SK-N-SH (cell line): ENCODE data around the gene LDB3. TPM values are rescaled to one million over a fixed set of nuclear protein-coding genes. Genes with fewer than 3 reads are reported as not detected.

ENCODE experiments used
- CTCF ChIA-PET: fragments of 300-600, 350-600 bp; formaldehyde crosslinking; extraction: SDS; loops from one replicate; lab custom pipeline; 2021; lab: Yijun Ruan, JAX
- POLR2A ChIA-PET: fragments of 350-600 bp; sonication (Branson Sonifier 250); formaldehyde crosslinking; extraction: SDS; loops from one replicate; lab custom pipeline; 2020; ENCODE audit warnings: antibody characterized with exemption, inconsistent platforms; lab: Yijun Ruan, JAX
- DNase-seq: peaks from one replicate; pipeline ENCODE4 v3.0.0; 2012
- H2AFZ ChIP-seq: fragments of 200-600 bp; sonication (generic); 2 replicates; pipeline ENCODE4 v1.8.1; 2016; ENCODE audit warnings: antibody characterized with exemption, mild to moderate bottlenecking, low read depth
- H3F3A ChIP-seq: fragments of 200-600 bp; sonication (generic); replicated peaks from 2 replicates; pipeline ENCODE3; 2016; ENCODE audit warnings: antibody characterized with exemption, mild to moderate bottlenecking; ENCODE audit not compliant: insufficient read depth
- H3K27ac ChIP-seq, 2 experiments: fragments of 200-500 bp in 1 of 2; fragments of 200-600 bp in 1 of 2; sonication (Bioruptor generic) in 1 of 2; sonication (generic), shearing (Covaris generic) in 1 of 2; 2 replicates each; pipeline versions ENCODE4 v1.5.1 to v1.6.1; 2014 to 2016; ENCODE audit warnings: low read depth in 2 of 2, inconsistent platforms in 1 of 2, low read length in 1 of 2, mild to moderate bottlenecking in 1 of 2, mixed read lengths in 1 of 2
- H3K27me3 ChIP-seq: fragments of 200-600 bp; sonication (generic), shearing (Covaris generic); 2 replicates; pipeline ENCODE4 v1.6.1; 2016; ENCODE audit warnings: mixed run types; ENCODE audit not compliant: insufficient read depth
- H3K36me3 ChIP-seq, 2 experiments: fragments of 200-500 bp in 1 of 2; fragments of 200-600 bp in 1 of 2; sonication (Bioruptor generic) in 1 of 2; sonication (generic) in 1 of 2; replicated peaks in 1 of 2; 2 replicates each; pipeline versions ENCODE3 to v1.5.1; 2014 to 2016; ENCODE audit warnings: low read length in 1 of 2, mild to moderate bottlenecking in 1 of 2; ENCODE audit not compliant: insufficient read depth in 2 of 2, control insufficient read depth in 1 of 2
- H3K4me1 ChIP-seq, 2 experiments: fragments of 200-500 bp in 1 of 2; fragments of 200-600 bp in 1 of 2; sonication (Bioruptor generic) in 1 of 2; sonication (generic), shearing (Covaris generic) in 1 of 2; 2 replicates each; pipeline versions ENCODE4 v1.5.1 to v1.6.1; 2014 to 2016; ENCODE audit warnings: low read depth in 1 of 2, low read length in 1 of 2, mixed run types in 1 of 2; ENCODE audit not compliant: insufficient read depth in 2 of 2, control insufficient read depth in 1 of 2
- H3K4me2 ChIP-seq: fragments of 200-600 bp; sonication (generic), shearing (Covaris generic); 2 replicates; pipeline ENCODE4 v1.6.1; 2017; ENCODE audit warnings: mixed run types
- H3K4me3 ChIP-seq, 2 experiments: fragments of 200-500 bp in 1 of 2; fragments of 200-600 bp in 1 of 2; sonication (Bioruptor generic) in 1 of 2; sonication (generic), shearing (Covaris generic) in 1 of 2; 2 replicates each; pipeline versions ENCODE4 v1.5.1 to v1.8.1; 2014 to 2016; ENCODE audit warnings: low read depth in 2 of 2, inconsistent platforms in 1 of 2, low read length in 1 of 2, mild to moderate bottlenecking in 1 of 2, mixed read lengths in 1 of 2, moderate library complexity in 1 of 2
- H3K79me2 ChIP-seq: fragments of 200-600 bp; sonication (generic); 2 replicates; pipeline ENCODE4 v1.8.1; 2017; ENCODE audit warnings: mild to moderate bottlenecking; ENCODE audit not compliant: insufficient read depth
- H3K9ac ChIP-seq: fragments of 200-600 bp; sonication (generic); 2 replicates; pipeline ENCODE4 v1.6.1; 2017; ENCODE audit warnings: mixed run types
- H3K9me2 ChIP-seq: fragments of 200-600 bp; sonication (generic); 2 replicates; pipeline ENCODE4 v1.6.1; 2017; ENCODE audit warnings: mixed run types
- H3K9me3 ChIP-seq: fragments of 200-600 bp; sonication (generic); 2 replicates; pipeline ENCODE4 v1.6.1; 2017; ENCODE audit warnings: mixed run types, mild to moderate bottlenecking, moderate library complexity
- H4K20me1 ChIP-seq: fragments of 200-600 bp; sonication (generic); 2 replicates; pipeline ENCODE4 v1.6.1; 2017; ENCODE audit warnings: mild to moderate bottlenecking, mixed run types; ENCODE audit not compliant: insufficient read depth
- EZH2phosphoT487 ChIP-seq: fragments of 200-600 bp; sonication (generic); IDR thresholded peaks from 2 replicates; pipeline ENCODE4 v1.6.1; 2017; ENCODE audit warnings: low read depth, mixed run types, mild to moderate bottlenecking, antibody characterized with exemption, moderate library complexity, borderline replicate concordance
- FOSL2 ChIP-seq: IDR thresholded peaks from 2 replicates; pipeline ENCODE4 v1.4.0; 2012; ENCODE audit warnings: low read depth, mild to moderate bottlenecking, moderate library complexity, borderline replicate concordance
- GABPA ChIP-seq: IDR thresholded peaks from 2 replicates; pipeline ENCODE4 v1.4.0; 2012; ENCODE audit warnings: low read depth, mild to moderate bottlenecking
- GATA2 ChIP-seq: sonication (generic); formaldehyde crosslinking; IDR thresholded peaks from 2 replicates; pipeline ENCODE4 v1.5.0; 2020; ENCODE audit warnings: mild to moderate bottlenecking, missing genetic modification reagents
- NFIC ChIP-seq: IDR thresholded peaks from 2 replicates; pipeline ENCODE4 v1.4.0; 2012; ENCODE audit warnings: borderline replicate concordance
- POLR2AphosphoS5 ChIP-seq: IDR thresholded peaks from 2 replicates; pipeline ENCODE4 v1.6.1; 2012; ENCODE audit warnings: low read depth, low read length
- SMC3 ChIP-seq: IDR thresholded peaks from 2 replicates; pipeline ENCODE4 v1.6.1; 2012; ENCODE audit warnings: low read depth, low read length, improper control_type of control experiment
- TAF1 ChIP-seq: IDR thresholded peaks from 2 replicates; pipeline ENCODE4 v1.6.1; 2012; ENCODE audit warnings: low read depth, mild to moderate bottlenecking, low read length, moderate library complexity, borderline replicate concordance
- WGBS: methylation state at CpG from one replicate; pipeline ENCODE4 v1.1.6; 2017; ENCODE audit warnings: low lambda C conversion rate; 5-methylcytosine and 5-hydroxymethylcytosine counted together
- polyA plus RNA-seq, 3 experiments: library from polyadenylated mRNA; depleted of rRNA; stranded (reverse); fragments of >200 nt; gene quantifications; 2 replicates each; pipeline ENCODE4 v1.2.3, GENCODE V29; 2012
- TF ChIP-seq, protein P1 (sequence below): IDR thresholded peaks from 2 replicates; pipeline ENCODE4 v1.4.0; 2012; ENCODE audit warnings: low read depth, borderline replicate concordance
- TF ChIP-seq, protein P2 (sequence below): fragments of 150-350 bp; IDR thresholded peaks from 2 replicates; pipeline ENCODE4 v1.6.1; 2016; ENCODE audit warnings: mild to moderate bottlenecking, low read depth, low read length
- TF ChIP-seq, protein P3 (sequence below): fragments of 200-600 bp; sonication (generic); IDR thresholded peaks from 2 replicates; pipeline ENCODE4 v1.6.1; 2017; ENCODE audit warnings: antibody characterized with exemption, mild to moderate bottlenecking, moderate library complexity
- TF ChIP-seq, protein P4 (sequence below): IDR thresholded peaks from 2 replicates; pipeline ENCODE4; 2012
- TF ChIP-seq, protein P5 (sequence below): fragments of 150-350 bp; IDR thresholded peaks from 2 replicates; pipeline ENCODE4 v1.6.1; 2017; ENCODE audit warnings: antibody characterized with exemption, low read length, low read depth, borderline replicate concordance

The LDB3 gene
- polyA plus RNA-seq, 1 of the 3 experiments (the other 2 are of a cell fraction) = 0.48 TPM

DNA sequence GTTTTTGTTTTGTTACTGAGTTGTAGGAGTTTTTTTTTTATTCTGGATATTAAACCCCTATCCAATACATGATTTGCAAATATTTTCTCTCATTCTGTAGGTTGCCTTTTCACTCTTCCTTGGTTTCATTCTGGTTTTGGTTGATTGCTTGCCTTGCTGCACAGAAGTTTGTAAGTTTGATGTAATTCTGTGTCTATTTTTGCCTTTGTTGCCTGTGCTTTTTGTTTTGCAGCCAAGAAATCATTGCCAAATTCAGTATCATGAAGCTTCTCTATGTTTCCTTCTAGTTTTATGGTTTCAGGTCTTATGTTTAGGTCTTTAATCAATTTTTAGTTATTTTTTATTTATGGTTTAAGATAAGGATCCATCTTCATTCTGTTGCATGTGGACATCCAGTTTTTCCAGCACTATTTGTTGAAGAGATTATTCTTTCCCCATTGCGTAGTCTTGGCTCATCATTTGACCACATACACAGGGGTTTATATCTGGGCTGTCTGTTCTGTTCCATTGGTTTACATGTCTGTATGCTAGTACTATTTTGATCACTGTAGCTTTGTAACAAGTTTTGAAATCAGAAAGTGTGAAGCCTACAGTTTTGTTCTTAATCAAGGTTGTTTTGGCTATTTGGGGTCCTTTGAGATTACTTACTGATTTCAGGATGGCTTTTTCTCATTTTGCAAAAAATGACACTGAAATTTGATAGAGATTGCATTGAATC lies 114.5 kb downstream of the LDB3 start:
- DNase-seq = no peak
- H4K20me1 ChIP-seq = peaks cover 53% of the 10 kb centered on the region
- 93% methylated on average over 1 of the region's 1 CpG for WGBS
- CTCF ChIA-PET = no interaction called here
- H3K36me3 ChIP-seq = peaks cover 0 to 12% of the 10 kb centered on the region in 2 experiments
- no peaks in the 10 kb centered on the region for H3K9me3 ChIP-seq
- POLR2A ChIA-PET = interaction anchor here (0.6 kb wide), 1 partner anchor 35 kb away, joined by 3 read pairs; no protein-coding TSS in a partner anchor
- H3F3A ChIP-seq = no peaks in the 10 kb centered on the region
- no peak overlapping the region for H2AFZ ChIP-seq
- no peak overlapping the region for H3K27ac ChIP-seq
- no peak overlapping the region for H3K4me3 ChIP-seq
- no peaks in the 10 kb centered on the region for H3K27me3 ChIP-seq
- peaks cover 0 to 4% of the 10 kb centered on the region in 2 experiments; a peak in 2 of 4 replicates for H3K4me1 ChIP-seq
- H3K4me2 ChIP-seq = no peak overlapping the region
- H3K9me2 ChIP-seq = no peaks in the 10 kb centered on the region
- no peak overlapping the region for H3K9ac ChIP-seq
- TF ChIP-seq, protein P1, sequence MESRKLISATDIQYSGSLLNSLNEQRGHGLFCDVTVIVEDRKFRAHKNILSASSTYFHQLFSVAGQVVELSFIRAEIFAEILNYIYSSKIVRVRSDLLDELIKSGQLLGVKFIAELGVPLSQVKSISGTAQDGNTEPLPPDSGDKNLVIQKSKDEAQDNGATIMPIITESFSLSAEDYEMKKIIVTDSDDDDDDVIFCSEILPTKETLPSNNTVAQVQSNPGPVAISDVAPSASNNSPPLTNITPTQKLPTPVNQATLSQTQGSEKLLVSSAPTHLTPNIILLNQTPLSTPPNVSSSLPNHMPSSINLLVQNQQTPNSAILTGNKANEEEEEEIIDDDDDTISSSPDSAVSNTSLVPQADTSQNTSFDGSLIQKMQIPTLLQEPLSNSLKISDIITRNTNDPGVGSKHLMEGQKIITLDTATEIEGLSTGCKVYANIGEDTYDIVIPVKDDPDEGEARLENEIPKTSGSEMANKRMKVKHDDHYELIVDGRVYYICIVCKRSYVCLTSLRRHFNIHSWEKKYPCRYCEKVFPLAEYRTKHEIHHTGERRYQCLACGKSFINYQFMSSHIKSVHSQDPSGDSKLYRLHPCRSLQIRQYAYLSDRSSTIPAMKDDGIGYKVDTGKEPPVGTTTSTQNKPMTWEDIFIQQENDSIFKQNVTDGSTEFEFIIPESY = no peak
- TF ChIP-seq, protein P2, sequence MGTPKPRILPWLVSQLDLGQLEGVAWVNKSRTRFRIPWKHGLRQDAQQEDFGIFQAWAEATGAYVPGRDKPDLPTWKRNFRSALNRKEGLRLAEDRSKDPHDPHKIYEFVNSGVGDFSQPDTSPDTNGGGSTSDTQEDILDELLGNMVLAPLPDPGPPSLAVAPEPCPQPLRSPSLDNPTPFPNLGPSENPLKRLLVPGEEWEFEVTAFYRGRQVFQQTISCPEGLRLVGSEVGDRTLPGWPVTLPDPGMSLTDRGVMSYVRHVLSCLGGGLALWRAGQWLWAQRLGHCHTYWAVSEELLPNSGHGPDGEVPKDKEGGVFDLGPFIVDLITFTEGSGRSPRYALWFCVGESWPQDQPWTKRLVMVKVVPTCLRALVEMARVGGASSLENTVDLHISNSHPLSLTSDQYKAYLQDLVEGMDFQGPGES = no peak
- TF ChIP-seq GABPA (no peak), EZH2phosphoT487 (no peak), POLR2AphosphoS5 (no peak), FOSL2 (no peak), GATA2 (CRISPR knock-in tag) (no peak), SMC3 (no peak), TAF1 (no peak), NFIC (no peak)
- TF ChIP-seq, protein P3, sequence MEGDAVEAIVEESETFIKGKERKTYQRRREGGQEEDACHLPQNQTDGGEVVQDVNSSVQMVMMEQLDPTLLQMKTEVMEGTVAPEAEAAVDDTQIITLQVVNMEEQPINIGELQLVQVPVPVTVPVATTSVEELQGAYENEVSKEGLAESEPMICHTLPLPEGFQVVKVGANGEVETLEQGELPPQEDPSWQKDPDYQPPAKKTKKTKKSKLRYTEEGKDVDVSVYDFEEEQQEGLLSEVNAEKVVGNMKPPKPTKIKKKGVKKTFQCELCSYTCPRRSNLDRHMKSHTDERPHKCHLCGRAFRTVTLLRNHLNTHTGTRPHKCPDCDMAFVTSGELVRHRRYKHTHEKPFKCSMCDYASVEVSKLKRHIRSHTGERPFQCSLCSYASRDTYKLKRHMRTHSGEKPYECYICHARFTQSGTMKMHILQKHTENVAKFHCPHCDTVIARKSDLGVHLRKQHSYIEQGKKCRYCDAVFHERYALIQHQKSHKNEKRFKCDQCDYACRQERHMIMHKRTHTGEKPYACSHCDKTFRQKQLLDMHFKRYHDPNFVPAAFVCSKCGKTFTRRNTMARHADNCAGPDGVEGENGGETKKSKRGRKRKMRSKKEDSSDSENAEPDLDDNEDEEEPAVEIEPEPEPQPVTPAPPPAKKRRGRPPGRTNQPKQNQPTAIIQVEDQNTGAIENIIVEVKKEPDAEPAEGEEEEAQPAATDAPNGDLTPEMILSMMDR = no peak
- TF ChIP-seq, protein P4, sequence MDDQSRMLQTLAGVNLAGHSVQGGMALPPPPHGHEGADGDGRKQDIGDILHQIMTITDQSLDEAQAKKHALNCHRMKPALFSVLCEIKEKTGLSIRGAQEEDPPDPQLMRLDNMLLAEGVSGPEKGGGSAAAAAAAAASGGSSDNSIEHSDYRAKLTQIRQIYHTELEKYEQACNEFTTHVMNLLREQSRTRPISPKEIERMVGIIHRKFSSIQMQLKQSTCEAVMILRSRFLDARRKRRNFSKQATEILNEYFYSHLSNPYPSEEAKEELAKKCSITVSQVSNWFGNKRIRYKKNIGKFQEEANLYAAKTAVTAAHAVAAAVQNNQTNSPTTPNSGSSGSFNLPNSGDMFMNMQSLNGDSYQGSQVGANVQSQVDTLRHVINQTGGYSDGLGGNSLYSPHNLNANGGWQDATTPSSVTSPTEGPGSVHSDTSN = no peak
- TF ChIP-seq, protein P5, sequence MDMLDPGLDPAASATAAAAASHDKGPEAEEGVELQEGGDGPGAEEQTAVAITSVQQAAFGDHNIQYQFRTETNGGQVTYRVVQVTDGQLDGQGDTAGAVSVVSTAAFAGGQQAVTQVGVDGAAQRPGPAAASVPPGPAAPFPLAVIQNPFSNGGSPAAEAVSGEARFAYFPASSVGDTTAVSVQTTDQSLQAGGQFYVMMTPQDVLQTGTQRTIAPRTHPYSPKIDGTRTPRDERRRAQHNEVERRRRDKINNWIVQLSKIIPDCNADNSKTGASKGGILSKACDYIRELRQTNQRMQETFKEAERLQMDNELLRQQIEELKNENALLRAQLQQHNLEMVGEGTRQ = no peak
- peaks cover 100% of the 10 kb centered on the region for H3K79me2 ChIP-seq
